Stimulated activated CD8-positive, alpha-beta memory T cell treated with anti-CD3 and anti-CD28 coated beads, Interleukin-2, amount 100 ng/mL, for 1 hour (primary cell): ENCODE measurements around the gene PLXDC2.

Experiments used
- DNase-seq, 2 donors: peaks; one replicate each; pipeline ENCODE4 v3.0.0-alpha.2; 2020; ENCODE audit warnings: low read depth in 2 of 2

PLXDC2 gene

GRCh38 chr10:19857876-19858275 lies 41.6 kb downstream of the PLXDC2 start:
- DNase-seq = no peak

GRCh38 chr10:19860107-19860506 lies 43.9 kb downstream of the PLXDC2 start:
- no peak for DNase-seq

GRCh38 chr10:19862811-19863515 lies 46.7 kb downstream of the PLXDC2 start:
- DNase-seq = no peak

DNA sequence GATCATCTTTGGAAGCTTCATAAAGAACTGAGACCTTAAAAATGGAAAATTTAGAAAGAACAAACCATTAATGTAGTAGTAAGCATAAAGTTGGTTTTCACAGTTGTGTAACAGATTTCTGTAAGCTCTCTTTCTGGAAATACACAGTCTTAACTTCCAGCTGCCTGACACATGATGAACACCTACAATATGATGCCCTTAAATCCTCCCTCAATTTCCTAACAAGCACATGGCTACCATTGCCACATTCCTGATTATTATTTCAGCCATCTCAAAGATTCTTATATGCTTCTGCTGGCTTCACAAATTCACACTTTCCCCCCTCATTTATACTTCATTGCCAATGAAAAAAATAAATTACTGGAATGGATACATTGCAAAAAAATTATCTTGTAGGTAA lies 49.4 kb downstream of the PLXDC2 start:
- DNase-seq = no peak

GRCh38 chr10:19869370-19869769 lies 53.1 kb downstream of the PLXDC2 start:
- DNase-seq = no peak

- no peak for DNase-seq
Measured at GRCh38 chr10:19872504-19873271, 56.5 kb downstream of the PLXDC2 start.

- no peak for DNase-seq
Measured at GRCh38 chr10:19874190-19874589, 58.0 kb downstream of the PLXDC2 start.

- no peak for DNase-seq
Measured at GRCh38 chr10:19874791-19875190, 58.6 kb downstream of the PLXDC2 start.

- DNase-seq = no peak
Measured at GRCh38 chr10:19876570-19876969, 60.3 kb downstream of the PLXDC2 start.

GRCh38 chr10:19877466-19878255 lies 61.4 kb downstream of the PLXDC2 start:
- no peak for DNase-seq

DNA sequence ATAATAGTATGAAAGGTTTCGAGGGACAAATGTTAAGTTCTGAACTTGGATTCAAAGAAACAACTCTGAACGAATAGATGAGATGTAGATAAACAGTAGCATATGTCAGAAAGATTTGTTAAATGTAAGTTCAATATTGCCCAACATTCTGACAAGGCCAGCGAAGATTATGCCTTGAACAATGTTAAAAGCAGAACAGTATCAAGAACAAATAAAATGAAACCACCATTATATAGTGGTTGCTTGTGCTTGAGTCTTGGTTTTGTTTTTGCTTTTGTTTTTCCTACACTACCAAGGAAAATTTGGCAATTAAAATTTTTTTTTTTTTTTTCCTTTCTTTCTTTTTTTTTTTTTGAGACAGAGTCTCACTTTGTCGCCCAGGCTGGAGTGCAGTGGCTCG lies 66.4 kb downstream of the PLXDC2 start:
- no peak for DNase-seq

DNA sequence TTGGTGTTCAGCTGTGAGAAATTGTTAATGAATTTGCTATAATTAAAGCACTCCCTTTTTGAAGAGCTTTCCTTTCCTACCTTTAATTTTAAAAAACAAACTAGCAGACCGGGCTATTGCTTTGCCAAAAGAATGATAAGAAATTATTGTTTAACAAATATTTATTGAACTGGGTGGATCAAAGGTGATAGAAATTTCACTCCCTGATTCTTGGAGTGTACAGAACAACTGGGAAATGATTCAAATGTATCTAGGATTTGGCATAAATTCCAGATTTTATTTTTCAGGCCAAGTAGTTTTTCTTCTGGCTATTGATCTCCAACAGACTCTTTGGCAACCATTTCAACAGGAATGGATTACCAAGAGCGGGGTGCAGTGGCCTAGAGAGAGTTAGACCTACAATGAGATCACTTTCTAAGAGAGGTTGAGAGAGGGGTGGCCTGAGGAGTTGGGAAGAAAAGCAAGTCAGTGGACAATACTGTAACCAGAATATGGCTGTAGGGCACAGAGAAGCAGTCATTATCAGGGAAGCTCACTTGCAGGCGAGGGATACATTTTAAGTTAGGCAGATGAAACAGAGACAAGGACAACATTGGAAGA lies 71.9 kb downstream of the PLXDC2 start:
- DNase-seq = no peak

DNA sequence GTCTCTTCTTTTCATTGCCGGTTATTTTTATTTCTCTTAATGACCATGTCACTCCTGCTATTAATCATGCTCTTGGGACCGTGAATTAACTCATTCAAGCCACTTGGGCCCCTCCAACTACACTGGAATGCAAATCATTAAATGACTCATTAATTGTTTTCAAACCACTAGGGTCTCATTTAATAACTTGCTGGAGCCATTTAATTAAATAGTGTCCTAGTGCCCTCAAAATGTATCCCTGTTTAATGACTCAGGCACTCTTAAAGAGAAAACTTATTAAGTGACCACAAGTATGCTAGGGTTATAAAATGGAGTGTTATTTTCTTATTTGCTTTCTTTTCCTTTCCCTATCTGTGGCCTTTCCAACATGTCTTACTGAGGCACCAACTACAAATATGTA lies 73.0 kb downstream of the PLXDC2 start:
- DNase-seq = no peak

DNA sequence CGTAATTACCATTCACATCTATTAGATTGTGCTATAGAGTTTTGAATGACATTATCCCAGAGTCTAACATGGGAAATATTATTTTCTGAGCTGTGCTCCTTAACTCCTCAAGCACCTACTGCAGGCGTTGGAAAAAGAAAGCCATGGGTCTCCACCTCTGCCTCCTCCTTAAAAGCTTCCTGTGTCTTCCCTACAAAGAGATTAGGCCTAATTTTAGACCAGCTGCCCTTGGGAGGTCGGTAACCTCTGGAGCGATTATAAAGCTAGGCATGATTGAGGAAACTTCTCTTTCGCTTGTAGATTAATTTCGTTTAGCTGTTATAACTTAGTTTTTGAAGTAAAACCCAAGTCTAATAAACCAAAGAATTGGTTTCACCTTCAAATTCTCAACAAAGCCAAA lies 75.2 kb downstream of the PLXDC2 start:
- DNase-seq = no peak

DNA sequence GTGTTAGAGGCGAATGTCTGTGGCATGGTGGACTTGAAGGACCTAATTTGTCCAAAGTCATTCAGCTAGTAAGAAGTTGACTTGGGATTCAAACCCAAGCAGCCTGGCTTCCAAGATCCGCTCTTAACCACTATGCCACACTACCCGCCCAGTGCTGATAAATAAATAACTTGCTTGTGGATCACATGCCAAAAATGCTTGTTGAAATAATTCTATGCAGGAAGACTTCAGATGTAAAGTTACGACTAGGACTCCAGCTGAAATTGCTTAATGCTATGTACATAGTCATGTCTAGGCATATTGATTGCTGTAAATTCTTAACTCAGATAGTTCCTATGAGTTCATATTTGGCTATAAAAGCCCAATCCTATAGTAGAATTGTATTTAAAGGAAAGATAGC lies 76.0 kb downstream of the PLXDC2 start:
- DNase-seq = no peak

DNA sequence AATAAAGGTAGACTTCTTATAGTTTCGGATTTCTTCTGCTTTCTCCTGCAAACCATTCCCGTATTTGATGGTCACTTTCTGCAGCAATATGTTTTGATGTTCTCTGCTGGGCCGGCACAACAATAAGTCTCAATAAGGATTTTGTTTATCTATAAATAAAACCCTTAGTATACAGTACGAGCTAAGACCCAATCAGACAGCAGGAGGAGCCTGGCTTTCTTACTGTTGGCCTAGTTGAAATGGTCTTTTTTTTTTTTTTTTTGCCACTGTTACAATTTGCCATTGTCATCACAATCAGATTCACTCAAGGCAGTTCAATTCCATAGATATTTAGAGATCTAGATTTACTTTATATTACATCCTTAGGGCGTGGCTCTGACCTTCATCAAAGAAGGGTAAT lies 76.4 kb downstream of the PLXDC2 start:
- DNase-seq = no peak

DNA sequence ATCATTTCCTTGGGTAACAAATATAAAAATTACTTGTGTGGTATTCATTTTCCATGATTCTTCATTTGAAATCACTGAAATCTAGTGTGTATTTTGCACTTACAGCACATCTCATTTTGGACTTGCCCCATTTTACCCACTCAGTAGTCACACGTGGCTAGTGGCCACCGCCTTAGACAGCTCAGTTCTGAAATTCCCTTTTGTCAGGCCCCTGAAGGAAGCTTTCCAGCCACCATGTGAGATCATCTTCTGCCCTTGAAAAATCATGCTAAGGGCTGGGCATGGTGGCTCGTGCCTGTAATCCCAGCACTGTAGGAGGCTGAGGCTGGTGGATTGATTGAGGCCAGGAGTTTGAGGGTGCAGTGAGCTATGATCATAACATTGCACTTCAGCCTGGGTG lies 79.3 kb downstream of the PLXDC2 start:
- no peak for DNase-seq

- DNase-seq = no peak
Measured at GRCh38 chr10:19902456-19902855, 86.2 kb downstream of the PLXDC2 start.

GRCh38 chr10:19904202-19904661 lies 88.0 kb downstream of the PLXDC2 start:
- no peak for DNase-seq

- no peak for DNase-seq
Measured at GRCh38 chr10:19906108-19906791, 90.0 kb downstream of the PLXDC2 start.

DNA sequence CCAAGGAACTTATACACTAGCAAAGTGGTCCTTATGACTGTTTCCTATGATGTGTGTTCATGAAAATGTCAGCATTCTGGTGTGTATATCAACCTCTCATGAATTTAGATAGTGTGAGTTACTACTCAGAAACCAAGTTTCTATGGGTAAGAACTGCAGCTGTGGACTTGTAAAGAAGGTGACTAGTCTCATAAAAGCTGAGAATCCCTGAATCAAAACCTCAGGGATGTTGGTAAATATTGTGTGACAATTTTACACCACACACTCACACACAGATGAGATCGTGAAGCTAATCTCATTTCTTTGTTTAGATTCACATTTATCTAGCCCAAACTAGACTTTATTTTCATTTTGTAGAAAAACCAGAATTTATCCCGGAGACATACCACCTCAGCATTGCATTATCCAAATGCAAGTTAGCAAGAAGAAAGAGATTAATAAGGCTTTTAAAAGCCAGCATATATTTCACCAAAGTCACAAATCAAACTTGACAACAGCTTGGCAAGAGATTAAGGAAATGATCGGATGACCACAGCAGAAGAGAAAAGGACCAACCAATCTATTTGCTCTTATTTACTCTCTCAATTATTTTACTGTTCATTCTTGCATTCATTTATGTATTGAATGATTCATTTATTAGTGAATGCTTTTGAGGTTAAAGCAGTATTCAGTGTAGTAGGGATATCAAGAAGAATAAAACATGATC lies 92.9 kb downstream of the PLXDC2 start:
- no peak for DNase-seq
